Lung (tissue), 12 donors: ENCODE results near the gene RBFOX1. TPM values are rescaled to one million over a fixed set of nuclear protein-coding genes. Genes with fewer than 3 reads are reported as not detected.

ENCODE experiments used
- ATAC-seq: fragments of 200-7000 bp; cut with Tn5 transposase; one replicate; pipeline ENCODE4 v1.9.1; 2020; ENCODE audit warnings: moderate number of reproducible peaks; ENCODE audit not compliant: insufficient read depth, low FRiP score
- DNase-seq, 3 donors: peaks; one replicate each; pipeline ENCODE4 v3.0.0-alpha.2; 2013 to 2017
- H3K27ac ChIP-seq, 2 donors: one replicate each; pipeline ENCODE4 v1.5.1; 2013; ENCODE audit warnings: mild to moderate bottlenecking in 2 of 2, moderate library complexity in 2 of 2, control low read depth in 1 of 2, inconsistent platforms in 1 of 2, low read depth in 1 of 2, low read length in 1 of 2
- H3K27me3 ChIP-seq, 3 donors: one replicate each; pipeline ENCODE4 v1.5.1; 2013; ENCODE audit warnings: low read length in 2 of 3; ENCODE audit not compliant: control insufficient read depth in 3 of 3, insufficient read depth in 3 of 3
- H3K36me3 ChIP-seq, 4 donors: one replicate each; pipeline ENCODE4 v1.5.1; 2013; ENCODE audit warnings: low read length in 4 of 4, mild to moderate bottlenecking in 1 of 4, moderate library complexity in 1 of 4; ENCODE audit not compliant: control insufficient read depth in 4 of 4, insufficient read depth in 4 of 4
- H3K4me1 ChIP-seq, 5 donors: one replicate each; pipeline ENCODE4 v1.5.1; 2013; ENCODE audit warnings: low read length in 5 of 5, mild to moderate bottlenecking in 2 of 5, moderate library complexity in 1 of 5; ENCODE audit not compliant: control insufficient read depth in 5 of 5, insufficient read depth in 5 of 5
- H3K4me3 ChIP-seq: one replicate; pipeline ENCODE4 v1.5.1; 2013; ENCODE audit warnings: mild to moderate bottlenecking, control low read depth, moderate library complexity
- H3K9ac ChIP-seq, 2 donors: one replicate each; pipeline ENCODE4 v1.5.1; 2013; ENCODE audit warnings: low read length in 2 of 2, control low read depth in 1 of 2; ENCODE audit not compliant: insufficient read depth in 1 of 2
- H3K9me3 ChIP-seq, 4 donors: one replicate each; pipeline ENCODE4 v1.5.1; 2013; ENCODE audit warnings: low read length in 3 of 4, mild to moderate bottlenecking in 1 of 4, moderate library complexity in 1 of 4; ENCODE audit not compliant: control insufficient read depth in 4 of 4, insufficient read depth in 3 of 4
- WGBS, 2 donors: extraction: QIAGEN DNeasy Blood & Tissue Kit; methylation state at CpG; one replicate each; pipeline ENCODE4 v1.1.7; 2013; 5-methylcytosine and 5-hydroxymethylcytosine counted together
- polyA plus RNA-seq, 2 donors: library from polyadenylated mRNA; stranded (reverse); fragments of 200-250 nt; gene quantifications; one replicate each; pipeline ENCODE4 v1.2.1, GENCODE V29; 2013
- total RNA-seq, 2 donors: library from RNA; depleted of rRNA in 1 of 2; stranded (reverse); fragments of >200 nt in 1 of 2; gene quantifications; one replicate each; pipeline ENCODE4 v1.2.1, GENCODE V29; 2014 to 2021
- TF ChIP-seq, protein P1 (sequence below): IDR thresholded peaks from 2 replicates; pipeline ENCODE4 v1.5.1; 2012; ENCODE audit warnings: mild to moderate bottlenecking; ENCODE audit errors: control extremely low read depth, extremely low read depth
- donor health status: control.
- donor health status: control.
- donor health status: Bipolar disorder and iron deficiency.
- donor health status: healthy.
- donor health status: DM: yes; HTN: yes; CAD: no.

The RBFOX1 gene
- total and polyA plus RNA-seq, 4 donors, result 0.55 to 3.0 TPM; not detected in 2

DNA sequence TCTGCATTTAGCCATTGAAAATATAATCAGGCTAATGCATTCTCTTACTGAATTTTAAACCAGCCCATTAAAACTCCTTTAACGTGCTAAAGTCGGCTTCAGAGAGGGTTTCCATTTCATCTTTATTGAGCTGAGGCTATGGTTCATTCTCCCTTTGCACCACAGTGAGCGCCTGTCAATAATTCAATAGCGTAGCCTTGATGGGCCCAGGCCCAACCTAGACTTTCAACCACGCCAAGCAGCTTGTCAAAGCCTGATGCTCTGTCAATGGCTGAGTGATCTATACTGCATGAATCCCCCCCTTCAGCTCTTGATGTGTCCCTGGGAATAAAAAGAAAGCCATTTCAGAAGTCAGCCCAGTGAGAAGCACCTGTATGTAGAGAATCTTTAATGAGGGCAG lies 106.0 kb downstream of the RBFOX1 start:
- H3K4me1 ChIP-seq, result peaks cover 0 to 1% (median 0%) of the 10 kb centered on the region in 5 donors
- TF ChIP-seq, protein P1, sequence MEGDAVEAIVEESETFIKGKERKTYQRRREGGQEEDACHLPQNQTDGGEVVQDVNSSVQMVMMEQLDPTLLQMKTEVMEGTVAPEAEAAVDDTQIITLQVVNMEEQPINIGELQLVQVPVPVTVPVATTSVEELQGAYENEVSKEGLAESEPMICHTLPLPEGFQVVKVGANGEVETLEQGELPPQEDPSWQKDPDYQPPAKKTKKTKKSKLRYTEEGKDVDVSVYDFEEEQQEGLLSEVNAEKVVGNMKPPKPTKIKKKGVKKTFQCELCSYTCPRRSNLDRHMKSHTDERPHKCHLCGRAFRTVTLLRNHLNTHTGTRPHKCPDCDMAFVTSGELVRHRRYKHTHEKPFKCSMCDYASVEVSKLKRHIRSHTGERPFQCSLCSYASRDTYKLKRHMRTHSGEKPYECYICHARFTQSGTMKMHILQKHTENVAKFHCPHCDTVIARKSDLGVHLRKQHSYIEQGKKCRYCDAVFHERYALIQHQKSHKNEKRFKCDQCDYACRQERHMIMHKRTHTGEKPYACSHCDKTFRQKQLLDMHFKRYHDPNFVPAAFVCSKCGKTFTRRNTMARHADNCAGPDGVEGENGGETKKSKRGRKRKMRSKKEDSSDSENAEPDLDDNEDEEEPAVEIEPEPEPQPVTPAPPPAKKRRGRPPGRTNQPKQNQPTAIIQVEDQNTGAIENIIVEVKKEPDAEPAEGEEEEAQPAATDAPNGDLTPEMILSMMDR, result no peak
- DNase-seq, result no peak
- H3K36me3 ChIP-seq, result no peaks in the 10 kb centered on the region
- no peak overlapping the region for H3K27ac ChIP-seq
- H3K9me3 ChIP-seq, result peaks cover 0 to 3% (median 0%) of the 10 kb centered on the region in 4 donors
- 83 to 85% methylated on average over 5 of the region's 5 CpGs for WGBS, 2 donors
- H3K4me3 ChIP-seq, result no peak overlapping the region
- no peak for ATAC-seq
- no peak overlapping the region for H3K9ac ChIP-seq
- no peaks in the 10 kb centered on the region for H3K27me3 ChIP-seq

DNA sequence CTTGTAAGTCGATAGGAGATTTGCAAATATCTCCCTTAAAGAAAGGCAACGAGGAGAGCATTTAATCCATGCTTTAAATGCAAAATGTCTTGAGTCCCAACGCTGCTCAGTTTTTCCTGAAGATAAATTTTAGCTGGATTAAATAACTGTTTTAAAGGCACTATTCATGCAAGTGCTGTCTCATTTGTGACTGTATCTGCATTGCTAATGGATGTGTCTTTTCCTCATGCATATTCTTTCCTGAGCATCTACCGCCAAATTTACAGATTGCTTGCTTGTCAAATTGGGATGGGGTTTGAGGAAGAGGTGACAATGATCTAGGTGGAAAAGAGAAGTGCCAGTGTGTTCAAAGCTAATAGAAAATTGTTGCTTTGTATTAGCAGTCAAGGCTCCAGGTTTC lies 106.9 kb downstream of the RBFOX1 start:
- H3K36me3 ChIP-seq, result no peaks in the 10 kb centered on the region
- TF ChIP-seq, protein P1, result no peak
- WGBS, 2 donors, result 50 to 57% methylated on average over 4 of the region's 4 CpGs
- H3K27ac ChIP-seq, result no peak overlapping the region
- peaks cover 0 to 3% (median 0%) of the 10 kb centered on the region in 5 donors for H3K4me1 ChIP-seq
- H3K4me3 ChIP-seq, result no peak overlapping the region
- no peaks in the 10 kb centered on the region for H3K27me3 ChIP-seq
- ATAC-seq, result no peak
- DNase-seq, result no peak
- no peak overlapping the region for H3K9ac ChIP-seq
- H3K9me3 ChIP-seq, result peaks cover 0 to 3% (median 0%) of the 10 kb centered on the region in 4 donors

DNA sequence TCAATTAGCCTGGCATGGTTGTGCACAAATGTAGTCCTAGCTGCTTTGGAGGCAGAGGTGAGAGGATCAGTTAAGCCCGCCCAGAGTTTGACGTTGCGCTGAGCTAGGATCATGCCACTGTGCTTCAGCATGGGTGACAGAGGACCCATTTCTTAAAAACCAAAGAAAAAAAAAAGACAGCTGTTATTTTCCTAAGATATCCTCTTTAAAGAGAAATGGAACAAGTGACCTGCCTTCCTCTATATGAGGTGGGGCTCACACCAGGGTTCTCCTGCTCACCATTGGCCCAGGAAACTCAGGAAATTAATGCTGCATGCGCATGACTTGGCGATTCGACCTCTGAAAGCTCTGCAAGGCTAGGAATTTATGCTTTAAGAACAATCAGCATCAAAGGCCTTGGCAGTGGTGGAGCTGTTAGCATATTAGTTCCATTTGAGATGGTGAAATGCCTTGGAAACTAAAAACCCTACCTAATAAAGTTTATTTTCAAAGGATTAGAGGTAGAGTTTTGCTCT lies 108.3 kb downstream of the RBFOX1 start:
- no peak overlapping the region for H3K4me3 ChIP-seq
- WGBS, 2 donors, result 66 to 68% methylated on average over 6 of the region's 6 CpGs

More for the DNA sequence above, 108.3 kb downstream of the RBFOX1 start:
- no peak overlapping the region for H3K9ac ChIP-seq
- H3K27ac ChIP-seq, result no peak overlapping the region
- H3K27me3 ChIP-seq, result no peaks in the 10 kb centered on the region
- TF ChIP-seq, protein P1, result no peak
- DNase-seq, result no peak
- H3K36me3 ChIP-seq, result no peaks in the 10 kb centered on the region
- peaks cover 0 to 3% (median 0%) of the 10 kb centered on the region in 5 donors for H3K4me1 ChIP-seq
- ATAC-seq, result no peak
- peaks cover 0 to 3% (median 0%) of the 10 kb centered on the region in 4 donors for H3K9me3 ChIP-seq
